GM18873 (cell line): ENCODE measurements around the gene GJA4.

ENCODE experiments used
- ATAC-seq: cut with Tn5 transposase; IDR thresholded peaks from one replicate; pipeline ENCODE4 v1.9.1; 2021; ENCODE audit warnings: mild to moderate bottlenecking, moderate library complexity, moderate number of reproducible peaks; ENCODE audit not compliant: unreplicated experiment, low FRiP score

The GJA4 gene

DNA sequence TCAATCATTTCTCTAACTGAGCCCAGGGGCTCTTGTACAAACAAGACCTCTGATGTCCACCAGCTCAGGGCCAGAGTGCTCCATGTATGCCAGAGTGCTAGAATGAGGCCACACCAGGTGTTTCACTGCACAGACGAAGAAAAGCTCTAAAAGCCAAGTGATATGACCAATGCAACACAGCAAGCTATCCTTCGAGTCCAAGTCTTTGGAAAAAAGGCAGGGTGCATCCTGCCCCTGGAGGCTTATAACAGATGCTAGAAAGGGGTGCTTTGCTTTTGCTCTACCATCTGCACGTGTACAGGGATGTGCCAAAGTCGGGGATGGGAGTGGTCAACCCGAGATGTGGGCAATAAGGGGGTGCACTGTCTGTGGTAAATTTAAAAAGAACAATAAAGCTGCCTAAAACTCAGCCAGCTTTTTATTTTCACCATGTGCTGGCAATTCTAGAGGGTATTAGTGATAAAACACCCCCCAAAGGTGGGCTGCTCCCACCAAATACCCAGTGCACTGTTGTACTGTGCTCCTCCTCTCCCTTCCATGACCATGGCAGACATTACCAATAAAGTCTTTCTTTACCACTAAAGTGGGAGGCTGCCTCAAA, 34.6 kb downstream of the GJA4 start:
- ATAC-seq = no peak

DNA sequence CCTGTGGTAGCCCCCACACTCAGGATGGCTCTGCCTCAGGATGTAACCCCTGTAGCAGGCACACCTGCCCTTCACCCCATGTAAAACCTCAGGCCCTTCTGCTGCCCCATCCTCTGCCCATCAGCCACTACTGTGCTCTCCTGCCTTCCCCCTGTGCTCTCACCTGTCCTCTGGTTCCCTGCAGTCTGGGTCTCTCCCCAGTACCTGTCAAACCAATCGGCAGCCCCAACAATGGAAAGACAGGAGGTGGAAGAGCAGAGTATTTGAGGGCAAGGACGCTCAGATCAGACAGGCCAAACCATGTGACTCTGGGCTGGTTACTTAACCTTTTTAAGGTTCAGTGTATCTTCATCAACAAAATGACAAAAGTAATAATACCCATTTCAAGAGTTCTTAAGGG, 35.8 kb downstream of the GJA4 start:
- ATAC-seq = no peak

DNA sequence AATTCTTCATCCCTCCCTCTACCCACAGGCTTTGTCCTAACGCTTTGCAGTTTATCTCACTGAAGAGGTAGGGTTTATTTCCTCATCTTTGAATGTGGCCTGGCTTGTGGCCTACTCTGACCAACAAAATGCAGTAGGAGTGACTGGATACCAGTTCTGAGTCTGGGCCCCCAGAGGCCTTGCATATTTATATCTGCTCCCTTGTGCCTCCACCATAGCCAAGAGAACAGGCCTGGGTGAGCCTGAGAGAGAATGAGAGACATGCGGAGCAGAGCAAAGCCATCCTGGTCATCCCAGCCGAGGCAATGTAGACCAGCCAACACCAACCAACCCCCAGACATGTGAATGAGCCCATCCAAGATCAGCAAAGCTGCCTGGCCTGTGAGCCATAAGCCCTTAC, 36.5 kb downstream of the GJA4 start:
- ATAC-seq = no peak

DNA sequence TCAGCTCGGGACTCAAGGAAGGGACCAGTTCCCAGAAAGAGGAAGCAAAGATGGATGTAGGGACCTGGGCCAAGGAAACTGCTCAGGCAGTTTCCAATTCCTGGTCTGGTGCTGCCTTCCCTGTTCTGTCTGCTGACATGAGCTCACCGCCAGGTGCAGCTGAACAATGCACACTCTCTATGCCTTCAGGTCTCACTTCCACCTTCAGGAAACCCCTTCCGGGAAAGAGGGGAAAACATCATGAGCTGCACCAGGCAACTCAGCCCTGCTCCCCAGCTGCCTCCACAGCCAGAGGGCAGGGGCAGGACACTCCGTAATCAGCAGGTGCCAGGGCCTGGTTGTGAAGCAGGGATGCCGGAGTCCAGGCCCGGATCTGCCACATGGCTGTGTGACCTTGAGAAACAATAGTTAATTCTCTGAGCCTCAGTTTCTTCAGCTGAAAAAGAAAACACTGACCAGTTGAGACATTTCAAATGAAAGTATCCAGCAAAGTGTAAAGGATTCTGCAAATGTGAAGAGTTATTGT, 39.0 kb downstream of the GJA4 start:
- ATAC-seq = no peak

- ATAC-seq = no peak
Measured at GRCh38 chr1:34833711-34834110, 40.9 kb downstream of the GJA4 start.

DNA sequence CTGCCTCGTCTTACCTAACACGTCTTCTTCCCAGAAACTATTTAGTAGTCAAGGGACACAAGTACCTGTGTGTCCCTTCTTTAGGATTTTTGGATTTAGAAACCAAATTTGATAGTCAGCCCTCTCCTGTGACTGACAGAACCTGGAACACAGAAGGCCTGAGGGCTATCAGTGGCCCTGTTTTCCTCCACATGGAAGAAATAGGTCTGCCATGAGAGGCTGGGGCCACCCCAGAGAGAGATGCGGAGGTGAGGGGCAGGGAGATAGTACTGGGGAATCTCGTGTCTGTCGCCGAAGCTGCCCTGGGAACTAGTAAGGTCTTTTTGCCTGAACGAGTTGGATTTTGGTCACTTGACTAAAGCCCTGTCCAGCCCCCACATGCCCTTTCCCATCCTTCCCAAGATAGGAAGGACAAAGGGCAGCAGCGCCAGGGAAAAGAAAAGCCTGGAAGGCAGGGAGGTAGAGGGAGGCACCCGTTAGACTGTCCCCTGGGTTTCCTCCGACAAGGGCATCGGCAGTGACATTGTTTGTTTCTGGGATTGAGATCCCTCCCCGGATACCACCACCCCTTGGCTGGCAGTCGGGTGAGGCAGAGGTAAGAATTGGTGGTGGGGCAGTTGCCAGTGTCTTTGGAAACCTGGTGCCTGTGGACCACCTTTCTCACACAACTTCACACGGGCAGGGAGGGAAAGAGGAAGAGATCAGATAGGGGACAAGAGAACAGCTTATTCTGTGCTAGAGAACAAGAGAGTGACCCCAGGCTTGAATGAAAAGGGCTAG, 46.9 kb downstream of the GJA4 start:
- no peak for ATAC-seq

GRCh38 chr1:34840426-34840825, 47.6 kb downstream of the GJA4 start:
- ATAC-seq = no peak

DNA sequence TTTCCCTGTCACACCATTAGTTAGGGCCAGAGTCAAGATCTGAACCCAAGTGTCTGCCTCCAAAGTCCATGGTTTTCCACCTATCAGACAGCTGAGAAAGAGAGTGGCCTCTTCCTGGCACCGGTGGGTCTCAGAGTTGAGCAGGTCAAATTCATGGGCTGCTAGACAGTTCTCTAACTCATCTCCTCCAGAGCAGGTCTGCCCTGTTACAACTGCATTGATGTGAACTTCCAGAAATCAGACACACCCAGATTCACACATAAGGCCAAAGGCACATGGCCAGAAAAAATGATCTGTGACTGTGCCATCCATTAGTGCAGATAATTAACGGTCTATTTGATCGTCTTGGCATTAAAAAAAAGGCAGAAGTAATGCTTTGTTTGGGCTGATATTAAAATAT, 49.3 kb downstream of the GJA4 start:
- ATAC-seq = no peak

- ATAC-seq = no peak
Measured at GRCh38 chr1:34842952-34843371, 50.2 kb downstream of the GJA4 start.

DNA sequence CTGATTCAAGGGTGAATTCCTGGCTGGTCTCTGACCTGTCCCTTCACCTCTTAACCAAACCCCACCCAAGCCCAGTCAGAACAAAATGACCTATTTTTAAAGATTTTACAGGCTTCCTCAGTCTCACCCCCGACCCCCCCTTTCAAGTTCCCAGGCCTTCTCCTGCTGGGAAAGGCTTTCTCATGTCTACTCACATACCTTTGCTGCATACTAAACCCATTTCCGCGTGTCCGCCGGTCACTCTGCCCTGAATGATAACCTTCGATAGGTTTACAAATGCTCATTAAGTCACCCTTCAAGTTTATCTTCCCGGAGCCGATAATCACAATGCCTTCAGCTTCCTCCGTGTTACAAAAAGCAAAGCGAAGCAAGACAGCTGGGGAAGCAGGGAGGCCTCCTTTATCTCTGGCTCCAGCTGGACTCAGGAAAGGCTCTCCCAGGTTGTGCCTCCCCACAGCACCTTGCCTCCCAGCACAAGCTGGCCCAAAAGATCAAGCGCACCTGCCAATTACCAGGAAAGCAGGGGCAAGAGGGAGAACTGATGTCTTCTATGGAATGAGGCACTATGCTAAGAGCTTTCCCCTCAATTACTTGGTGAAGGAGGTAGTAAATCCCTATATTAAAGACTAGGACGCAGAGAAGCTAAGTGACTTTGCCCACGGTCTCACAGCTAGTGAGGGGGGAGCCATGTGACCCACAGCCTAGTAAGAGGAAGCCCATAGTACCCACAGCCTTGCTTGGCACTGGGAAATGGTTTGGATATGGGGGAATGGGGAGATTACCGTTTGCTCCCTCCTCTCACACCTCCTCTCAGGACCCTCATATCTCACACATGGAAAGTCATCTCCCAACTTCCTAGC, 50.8 kb downstream of the GJA4 start:
- ATAC-seq = no peak

DNA sequence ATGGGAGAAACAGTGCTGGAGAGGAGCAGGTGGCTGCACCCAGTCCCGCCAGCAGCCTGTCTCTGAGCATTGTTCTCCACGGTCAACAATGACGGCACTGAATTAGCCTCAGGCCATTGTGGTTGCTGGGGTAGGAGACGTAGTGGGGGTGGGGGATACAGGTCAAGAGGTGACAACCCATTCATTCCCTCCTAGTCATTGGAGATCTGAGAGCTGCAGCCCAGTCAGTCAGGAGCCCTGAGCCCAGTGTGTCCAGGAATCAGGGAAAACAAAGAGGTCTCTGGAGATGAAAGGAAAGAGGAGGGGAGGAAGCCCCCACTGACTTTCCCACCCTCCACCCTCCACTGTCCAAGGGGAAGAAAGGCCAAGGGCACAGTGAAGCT, 51.4 kb downstream of the GJA4 start:
- no peak for ATAC-seq
